SK-N-MC (cell line): ENCODE measurements around the gene TGFB1.

Source experiments
- EZH2 ChIP-seq: fragments of 200-600 bp; sonication (generic); IDR thresholded peaks from one replicate; pipeline ENCODE4 v1.6.1; 2017; ENCODE audit warnings: antibody characterized with exemption
- POLR2AphosphoS5 ChIP-seq: IDR thresholded peaks from 2 replicates; pipeline ENCODE4 v1.6.1; 2012; ENCODE audit warnings: mild to moderate bottlenecking, low read depth, low read length, borderline replicate concordance

DNA sequence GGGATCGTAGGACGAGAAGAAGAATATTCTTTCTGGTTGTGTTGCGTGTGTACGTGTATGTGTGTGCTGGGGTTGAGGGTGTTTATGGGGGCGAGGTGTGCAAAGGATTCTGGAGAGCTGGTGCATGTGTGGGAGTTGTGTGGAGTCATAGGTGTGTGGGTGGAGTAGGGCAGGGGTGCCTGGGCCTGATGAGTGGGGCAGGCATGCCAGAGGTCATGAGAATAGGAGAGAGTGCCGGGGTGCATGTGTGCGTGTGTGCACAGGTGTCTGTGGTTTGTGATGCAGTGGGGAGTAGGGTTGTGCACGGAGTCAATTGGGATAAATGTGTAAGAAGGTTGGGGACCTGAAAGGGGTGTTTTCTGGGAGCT lies 23.3 kb upstream of the TGFB1 start:
- peak; percentile 1; the same call in 1 of the 2 replicates for TF ChIP-seq POLR2AphosphoS5
- no peak for TF ChIP-seq EZH2
